HEK293 (cell line): Measurements from ENCODE around the gene RABGEF1.

ENCODE experiments used
- CTCF ChIP-seq: fragments of 450-650 bp; formaldehyde crosslinking; IDR thresholded peaks from 2 replicates; pipeline ENCODE4 v1.5.1; 2016; ENCODE audit warnings: missing biosample characterization, missing genetic modification characterization
- PBX3 ChIP-seq: sonication (generic); formaldehyde crosslinking; IDR thresholded peaks from 2 replicates; pipeline ENCODE4 v1.8.1; 2022; ENCODE audit warnings: mild to moderate bottlenecking, moderate library complexity, missing genetic modification reagents
- ZNF140 ChIP-seq: fragments of 450-650 bp; formaldehyde crosslinking; IDR thresholded peaks from 2 replicates; pipeline ENCODE4 v1.5.1; 2016; ENCODE audit warnings: missing biosample characterization, missing genetic modification characterization
- ZNF184 ChIP-seq: fragments of 450-650 bp; IDR thresholded peaks from 2 replicates; pipeline ENCODE4 v1.5.1; 2018; ENCODE audit warnings: missing biosample characterization, mild to moderate bottlenecking, missing genetic modification characterization
- ZNF501 ChIP-seq: fragments of 450-650 bp; formaldehyde crosslinking; IDR thresholded peaks from 2 replicates; pipeline ENCODE4 v1.5.1; 2016; ENCODE audit warnings: missing biosample characterization, missing genetic modification characterization

GRCh38 chr7:66778201-66778600 lies 37.7 kb downstream of the RABGEF1 start:
- TF ChIP-seq CTCF (tag by site-specific recombination) (no peak), PBX3 (CRISPR knock-in tag) (no peak), ZNF184 (tag by site-specific recombination) (no peak), ZNF501 (tag by site-specific recombination) (no peak), ZNF140 (tag by site-specific recombination) (no peak)
